K562 (cell line): Measurements from ENCODE around the gene SFMBT2. TPM values are rescaled to one million over a fixed set of nuclear protein-coding genes. Genes with fewer than 3 reads are reported as not detected.

Source experiments
- ATAC-seq: fragments of 200-7000 bp; cut with Tn5 transposase; 3 replicates; pipeline ENCODE4 v1.9.1; 2020; ENCODE audit warnings: moderate library complexity
- BruUV-seq: library from RNA; stranded (reverse); fragments of 400-500 nt; replicated peaks from 2 replicates; lab custom pipeline; 2021; lab: Mats Ljungman, UMichigan
- CTCF ChIA-PET: fragments of 300-600 bp; formaldehyde crosslinking; extraction: SDS; loops from one replicate; lab custom pipeline; 2021; ENCODE audit warnings: low intra/inter-chr PET ratio; lab: Yijun Ruan, JAX
- POLR2A ChIA-PET: fragments of 300-600, 350-650 bp; sonication (Branson Sonifier 250); formaldehyde crosslinking; extraction: SDS; loops from one replicate; lab custom pipeline; 2021; ENCODE audit warnings: antibody characterized with exemption, inconsistent platforms; lab: Yijun Ruan, JAX
- DNase-seq, 4 experiments: peaks; one replicate each; pipeline versions ENCODE4 v3.0.0 to v3.0.0-alpha.2; 2011 to 2018; ENCODE audit warnings: low spot score in 3 of 4, mixed read lengths in 3 of 4; ENCODE audit errors: extremely low read depth in 1 of 4
- FAIRE-seq: peaks from 2 replicates; lab custom pipeline; 2011; peaks lifted over from hg19 to GRCh38; lab: Jason Lieb, UNC
- H2AFZ ChIP-seq: 2 replicates; pipeline ENCODE4 v1.6.0; 2011; ENCODE audit warnings: low read depth, low read length, control low read depth, inconsistent platforms
- H3K27ac ChIP-seq: fragments of 200-600 bp; 3 replicates; pipeline ENCODE4 v1.8.0; 2011; ENCODE audit warnings: low read depth, mild to moderate bottlenecking, control low read depth, inconsistent platforms, low read length, moderate library complexity, mixed read lengths; ENCODE audit errors: extremely low read depth
- H3K27me3 ChIP-seq, 2 experiments: fragments of 300-600 bp in 1 of 2; 2 replicates in 1 of 2; 3 replicates in 1 of 2; pipeline versions ENCODE4 v1.6.0 to v1.8.0; 2011; ENCODE audit warnings: inconsistent platforms in 2 of 2, low read length in 2 of 2, mild to moderate bottlenecking in 1 of 2, mixed read lengths in 1 of 2, moderate library complexity in 1 of 2; ENCODE audit not compliant: control insufficient read depth in 2 of 2, insufficient read depth in 2 of 2
- H3K36me3 ChIP-seq: fragments of 300-600 bp; 3 replicates; pipeline ENCODE4 v1.8.0; 2011; ENCODE audit warnings: mild to moderate bottlenecking, low read length, inconsistent platforms; ENCODE audit not compliant: control insufficient read depth, insufficient read depth
- H3K4me1 ChIP-seq, 2 experiments: fragments of 200-600 bp in 1 of 2; replicated peaks in 1 of 2; 2 replicates in 1 of 2; 3 replicates in 1 of 2; pipeline versions ENCODE4 v1.5.1 to v1.8.0; 2011; ENCODE audit warnings: inconsistent platforms in 2 of 2, low read length in 2 of 2, mild to moderate bottlenecking in 1 of 2, mixed read lengths in 1 of 2, moderate library complexity in 1 of 2; ENCODE audit not compliant: control insufficient read depth in 2 of 2, insufficient read depth in 2 of 2
- H3K4me2 ChIP-seq: 2 replicates; pipeline ENCODE4 v1.6.1; 2011; ENCODE audit warnings: low read length, control low read depth, inconsistent platforms, mixed read lengths; ENCODE audit not compliant: insufficient read depth
- H3K4me3 ChIP-seq: fragments of 200-600 bp; sonication (generic), shearing (Covaris generic); 2 replicates; pipeline ENCODE4 v1.5.1; 2016; ENCODE audit warnings: control low read depth, inconsistent platforms
- H3K79me2 ChIP-seq: fragments of 200-600 bp; 3 replicates; pipeline ENCODE4 v1.8.0; 2011; ENCODE audit warnings: low read length, inconsistent platforms; ENCODE audit not compliant: control insufficient read depth, insufficient read depth
- H3K9ac ChIP-seq, 2 experiments: 2 replicates each; pipeline versions ENCODE4 v1.6.0 to v1.6.1; 2011; ENCODE audit warnings: low read depth in 2 of 2, low read length in 2 of 2, control low read depth in 1 of 2, inconsistent platforms in 1 of 2, mild to moderate bottlenecking in 1 of 2, mixed read lengths in 1 of 2; ENCODE audit not compliant: insufficient read depth in 1 of 2
- H3K9me1 ChIP-seq: one replicate; pipeline ENCODE4 v1.6.0; 2011; ENCODE audit warnings: inconsistent platforms, mild to moderate bottlenecking, low read length, moderate library complexity; ENCODE audit not compliant: control insufficient read depth, insufficient read depth
- H3K9me3 ChIP-seq: replicated peaks from 2 replicates; pipeline ENCODE4 v1.5.1; 2011; ENCODE audit warnings: low read depth, low read length, inconsistent platforms; ENCODE audit not compliant: control insufficient read depth, insufficient read depth
- H4K20me1 ChIP-seq: replicated peaks from 2 replicates; pipeline ENCODE4 v1.6.1; 2011; ENCODE audit warnings: low read length, inconsistent platforms, mixed read lengths; ENCODE audit not compliant: control insufficient read depth, insufficient read depth
- NELFE ChIP-seq: IDR thresholded peaks from 2 replicates; pipeline ENCODE4 v1.6.1; 2011; ENCODE audit warnings: mild to moderate bottlenecking; ENCODE audit not compliant: insufficient read depth, insufficient read length
- NFIC ChIP-seq: fragments of 450-650 bp; IDR thresholded peaks from 2 replicates; pipeline ENCODE4 v1.6.1; 2017; ENCODE audit warnings: mild to moderate bottlenecking, inconsistent platforms
- RBM25 ChIP-seq: fragments of 200-400 bp; formaldehyde crosslinking; IDR thresholded peaks from 2 replicates; pipeline ENCODE4 v1.6.1; 2018; ENCODE audit warnings: low read length, low read depth, moderate library complexity; ENCODE audit not compliant: severe bottlenecking
- SIN3A ChIP-seq, 2 experiments: fragments of 150-350 bp in 1 of 2; IDR thresholded peaks; 2 replicates each; pipeline ENCODE4 v1.6.1; 2011 to 2016; ENCODE audit warnings: borderline replicate concordance in 2 of 2, low read depth in 2 of 2, low read length in 2 of 2, mild to moderate bottlenecking in 2 of 2, moderate library complexity in 2 of 2; ENCODE audit not compliant: control insufficient read depth in 1 of 2
- ZNF134 ChIP-seq: fragments of 250-450 bp; sonication (Bioruptor Pico); conservative IDR thresholded peaks from 2 replicates; pipeline ENCODE4 v1.4.0; 2020
- ZNF3 ChIP-seq: fragments of 250-450 bp; sonication (Bioruptor Pico); IDR thresholded peaks from 2 replicates; pipeline ENCODE4 v1.5.0; 2021; ENCODE audit warnings: mild to moderate bottlenecking, moderate library complexity
- WGBS: fragments of 100-300 bp; shearing (Covaris generic); methylation state at CpG from one replicate; pipeline ENCODE4 v1.1.6; 2016; ENCODE audit warnings: low coverage, mixed read lengths; ENCODE audit not compliant: insufficient coverage; ENCODE audit errors: missing lambda C conversion rate; 5-methylcytosine and 5-hydroxymethylcytosine counted together
- in situ Hi-C: fragments of 300-500 bp; cut with MboI; formaldehyde crosslinking; loops from 4 replicates; pipeline ENCODE4 v1.15.0; 2018; ENCODE audit warnings: inconsistent platforms, mixed read lengths
- intact Hi-C: fragments of 100-400 bp; cut with micrococcal nuclease; formaldehyde crosslinking; loops from 2 replicates; pipeline ENCODE4 v1.14.2; 2022
- polyA plus RNA-seq, 8 experiments: library from polyadenylated mRNA; depleted of rRNA in 4 of 8; stranded (reverse) in 5 of 8; unstranded in 3 of 8; fragments of >200 nt; fragmentation: Nextera tagmentation in 2 of 8; fragmentation: Illumina TruSeq in 1 of 8; extraction: Ambion mirVana in 2 of 8; extraction: Trizol in 1 of 8; gene quantifications; 2 replicates each; pipeline versions ENCODE4 v1.2.1 to v1.2.3, GENCODE V29; 2011 to 2014; ENCODE audit warnings: inconsistent platforms in 1 of 8, missing spikeins in 1 of 8
- total RNA-seq, 7 experiments: library from RNA; depleted of rRNA in 6 of 7; stranded (reverse); fragments of >200 nt in 6 of 7; fragmentation: Illumina TruSeq in 2 of 7; extraction: Trizol in 2 of 7; gene quantifications; 2 replicates each; pipeline versions ENCODE4 v1.2.1 to v1.2.3, GENCODE V29; 2011 to 2021; ENCODE audit warnings: low replicate concordance in 1 of 7

The SFMBT2 gene
- total and polyA plus RNA-seq, 9 of the 15 experiments (the other 6 are each of a cell fraction or from before 2014, with no cell fraction given) = 1.2 to 13.6 (median 7.6) TPM

- H3K79me2 ChIP-seq = peaks cover 46% of the 10 kb centered on the region
- 62% methylated on average over 6 of the region's 6 CpGs for WGBS
- H3K9me3 ChIP-seq = no peaks in the 10 kb centered on the region
- no TSS peak for BruUV-seq
- no peaks in the 10 kb centered on the region for H4K20me1 ChIP-seq
- CTCF ChIA-PET = no interaction called here
- no peak for ATAC-seq
- H3K4me3 ChIP-seq = no peak overlapping the region
- TF ChIP-seq NFIC (no peak), RBM25 (peak; percentile 16), ZNF3 (no peak), ZNF134 (CRISPR knock-in tag) (peak; percentile 93), SIN3A (IDR thresholded peaks at IDR 0.05; ENCODE audit: borderline replicate concordance in 2 of 2, control insufficient read depth in 1 of 2, low read depth in 2 of 2, low read length in 2 of 2) (no peak), NELFE (no peak)
- TF ChIP-seq, all 486 proteins: peak for 2
- no peaks in the 10 kb centered on the region for H3K27me3 ChIP-seq
- no peak overlapping the region for H2AFZ ChIP-seq
- intact Hi-C loops (no loop called here), in situ Hi-C loops (no loop called here)
- H3K9me1 ChIP-seq = no peaks in the 10 kb centered on the region
- FAIRE-seq (no peak), DNase-seq (no peak)
- H3K27ac ChIP-seq = no peak overlapping the region
- no peak overlapping the region for H3K4me2 ChIP-seq
- POLR2A ChIA-PET = interaction anchor here (0.6 kb wide), 1 partner anchor 15 kb away, joined by 3 read pairs; no protein-coding TSS in a partner anchor
- no peak overlapping the region for H3K9ac ChIP-seq
- peaks cover 19% of the 10 kb centered on the region; the same call in 1 of the 3 replicates for H3K36me3 ChIP-seq
- H3K4me1 ChIP-seq = no peaks in the 10 kb centered on the region
Observed at GRCh38 chr10:7357193-7357592, 53.6 kb downstream of the SFMBT2 start.
